ENCODE results near the gene ID3. TPM values are rescaled to one million over a fixed set of nuclear protein-coding genes. Genes with fewer than 3 reads are reported as not detected.

Gene ID3
- total and polyA plus RNA-seq, 2 of the 8 experiments (the other 6 are each of a cell fraction or from before 2014, with no cell fraction given), result 240 to 304 TPM

DNA sequence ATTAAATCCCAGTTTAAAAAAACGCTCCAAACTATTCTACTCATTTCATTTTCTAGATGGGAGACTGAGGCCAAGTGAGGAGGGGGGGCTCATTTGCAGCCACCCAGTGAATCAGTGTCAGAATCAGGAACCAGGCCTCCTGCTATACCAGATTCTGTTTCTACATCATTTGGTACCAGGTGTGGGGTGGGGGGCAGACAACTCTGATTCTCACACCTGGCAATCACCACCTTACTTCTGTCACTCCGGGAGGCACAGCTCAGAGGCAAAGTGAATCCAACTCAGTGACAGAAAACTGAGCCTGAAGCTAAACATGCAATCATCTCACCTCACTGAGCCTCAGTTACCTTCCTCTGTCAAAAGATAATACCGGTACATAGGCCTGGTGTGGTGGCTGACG is 23.5 kb upstream of the ID3 start:
- no peak overlapping the region for H3K14ac ChIP-seq (ENCODE audit: insufficient read length)
- no peaks in the 10 kb centered on the region for H3K79me2 ChIP-seq (ENCODE audit: control insufficient read depth in 1 of 2, insufficient read depth in 2 of 2, low read length in 2 of 2)
- 93% methylated on average over 4 of the region's 4 CpGs; no CpG with 5 or more reads in 1 of the 2 experiments for WGBS, 2 experiments (ENCODE audit: extremely low coverage in 1 of 2, insufficient coverage in 1 of 2, insufficient read length in 1 of 2, insufficient replicate concordance in 2 of 2, low coverage in 1 of 2, low lambda C conversion rate in 2 of 2, missing lambda C conversion rate in 1 of 2)
- no peak overlapping the region for H4K5ac ChIP-seq (ENCODE audit: insufficient read length, low read depth, low read length)
- no peak overlapping the region for H3K18ac ChIP-seq (ENCODE audit: extremely low read depth, low read length)
- H3K4me1 ChIP-seq (replicated peaks in 1 of 4; ENCODE audit: control insufficient read depth in 3 of 4, insufficient read depth in 4 of 4, low read length in 3 of 4), result no peaks in the 10 kb centered on the region
- no peak overlapping the region for H3K4me3 ChIP-seq (ENCODE audit: extremely low read depth in 1 of 4, insufficient read depth in 2 of 4, low read depth in 3 of 4, low read length in 4 of 4)
- no peaks in the 10 kb centered on the region for H4K20me1 ChIP-seq (replicated peaks in 1 of 2; ENCODE audit: control insufficient read depth in 1 of 2, insufficient read depth in 2 of 2, low read length in 2 of 2)
- no peak overlapping the region for H3K4ac ChIP-seq (replicated peaks; ENCODE audit: insufficient read length, low read depth, low read length)
- H4K91ac ChIP-seq (replicated peaks; ENCODE audit: insufficient read length, low read length), result no peak overlapping the region
- no peak for FAIRE-seq
- H3K4me2 ChIP-seq (ENCODE audit: insufficient read depth in 1 of 2, low read depth in 2 of 2, low read length in 2 of 2), result no peak overlapping the region
- no peak overlapping the region for H2BK120ac ChIP-seq (replicated peaks; ENCODE audit: low read depth, low read length)
- H3K79me1 ChIP-seq (ENCODE audit: low read depth, low read length), result no peaks in the 10 kb centered on the region
- H2BK15ac ChIP-seq (ENCODE audit: low read length), result no peak overlapping the region
- no peak overlapping the region for H3K23ac ChIP-seq (ENCODE audit: insufficient read length)
- no peak for TF ChIP-seq EZH2 (IDR thresholded peaks at IDR 0.05; ENCODE audit: low read depth, low read length, severe bottlenecking)
- TF ChIP-seq CHD1 (IDR thresholded peaks at IDR 0.05; ENCODE audit: low read depth, low read length), result no peak
- no peak for TF ChIP-seq SIRT6 (IDR thresholded peaks at IDR 0.05; ENCODE audit: low read length)
- TF ChIP-seq YY1 (IDR thresholded peaks at IDR 0.05; ENCODE audit: low read depth, low read length), result no peak
- no peak for TF ChIP-seq KDM4A (IDR thresholded peaks at IDR 0.05; ENCODE audit: low read depth, low read length, severe bottlenecking)
- TF ChIP-seq RXRA (IDR thresholded peaks at IDR 0.05; ENCODE audit: insufficient read depth, low read depth, low read length), result no peak
- TF ChIP-seq, protein P1, sequence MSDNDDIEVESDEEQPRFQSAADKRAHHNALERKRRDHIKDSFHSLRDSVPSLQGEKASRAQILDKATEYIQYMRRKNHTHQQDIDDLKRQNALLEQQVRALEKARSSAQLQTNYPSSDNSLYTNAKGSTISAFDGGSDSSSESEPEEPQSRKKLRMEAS (IDR thresholded peaks at IDR 0.05), result no peak
- TF ChIP-seq CHD2 (IDR thresholded peaks at IDR 0.05; ENCODE audit: low read length), result no peak
- TF ChIP-seq POLR2A (IDR thresholded peaks at IDR 0.05; ENCODE audit: control extremely low read depth in 1 of 2, low read depth in 2 of 2, low read length in 2 of 2), result no peak
- no peak for TF ChIP-seq TAF7 (optimal IDR thresholded peaks at IDR 0.05; ENCODE audit: borderline replicate concordance, low read depth, low read length)
- TF ChIP-seq SP1 (IDR thresholded peaks at IDR 0.05; ENCODE audit: low read depth, low read length), result no peak
- H3K36me3 ChIP-seq (ENCODE audit: control insufficient read depth in 2 of 4, insufficient read depth in 4 of 4, low read length in 3 of 4), result no peaks in the 10 kb centered on the region
- no peak overlapping the region for H2AK5ac ChIP-seq (ENCODE audit: low read depth, low read length)
- H4K8ac ChIP-seq (ENCODE audit: extremely low read depth, insufficient read depth, low read length), result no peak overlapping the region
- H3K9me3 ChIP-seq (ENCODE audit: insufficient read depth in 2 of 2, low read depth in 1 of 2, low read length in 1 of 2), result no peaks in the 10 kb centered on the region
- no peak overlapping the region for H3K56ac ChIP-seq (replicated peaks; ENCODE audit: insufficient read length, low read depth, low read length)
- no peaks in the 10 kb centered on the region for H3K27me3 ChIP-seq (replicated peaks in 1 of 4; ENCODE audit: control insufficient read depth in 3 of 4, extremely low read depth in 1 of 4, insufficient read depth in 3 of 4, low read length in 3 of 4)
- no peak overlapping the region for H2BK12ac ChIP-seq (ENCODE audit: low read depth, low read length)
- H3K23me2 ChIP-seq (ENCODE audit: low read depth, low read length), result no peaks in the 10 kb centered on the region
- CTCF ChIA-PET (ENCODE audit: partially characterized antibody), result interaction anchor here (1.1 to 1.7 kb wide), 3 partner anchors 55 to 109 kb away, joined by 3 to 6 read pairs (median 3); partner anchors contain the start of gene RPL11
- H3K9ac ChIP-seq (replicated peaks in 1 of 4; ENCODE audit: extremely low read depth in 1 of 4, low read depth in 3 of 4, low read length in 3 of 4), result no peak overlapping the region
- H2AFZ ChIP-seq (ENCODE audit: low read length), result no peak overlapping the region
- no peak overlapping the region for H2BK5ac ChIP-seq (ENCODE audit: low read depth, low read length)
- no peak overlapping the region for H3K27ac ChIP-seq (ENCODE audit: low read depth, low read length)
- POLR2A ChIA-PET (ENCODE audit: partially characterized antibody), result interaction anchor here (1.3 kb wide), 1 partner anchor 25 kb away, joined by 3 read pairs; no protein-coding TSS in a partner anchor
- DNase-seq (ENCODE audit: low read depth in 1 of 2, low spot score in 2 of 2), result no peak
- no peak overlapping the region for H2BK20ac ChIP-seq (ENCODE audit: low read length)

Data from H1 (cell line).